ENCODE measurements around the gene CYP46A1.

DNA sequence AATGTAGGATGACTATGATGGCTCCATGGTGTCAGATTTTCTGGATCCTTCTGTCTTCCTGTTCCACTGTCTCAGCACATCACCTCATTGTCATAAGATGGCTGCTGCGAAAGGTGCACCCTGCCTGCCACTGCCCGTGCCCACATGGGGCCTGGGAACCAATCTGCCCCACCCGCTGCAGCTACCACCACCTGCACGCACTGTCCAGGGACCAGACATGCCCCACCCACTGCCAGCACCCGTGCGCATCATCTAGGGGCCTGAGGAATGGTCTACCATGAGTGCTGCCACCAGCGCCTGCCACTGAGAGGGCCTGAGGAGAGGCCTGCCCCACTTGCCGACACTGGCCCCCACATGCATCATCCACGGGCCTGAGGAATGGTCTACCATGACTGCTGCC, 23.8 kb downstream of the CYP46A1 start:
- TF ChIP-seq ZNF776 (tag by site-specific recombination; IDR thresholded peaks at IDR 0.05; ENCODE audit: borderline replicate concordance): no peak
- TF ChIP-seq, protein P1, sequence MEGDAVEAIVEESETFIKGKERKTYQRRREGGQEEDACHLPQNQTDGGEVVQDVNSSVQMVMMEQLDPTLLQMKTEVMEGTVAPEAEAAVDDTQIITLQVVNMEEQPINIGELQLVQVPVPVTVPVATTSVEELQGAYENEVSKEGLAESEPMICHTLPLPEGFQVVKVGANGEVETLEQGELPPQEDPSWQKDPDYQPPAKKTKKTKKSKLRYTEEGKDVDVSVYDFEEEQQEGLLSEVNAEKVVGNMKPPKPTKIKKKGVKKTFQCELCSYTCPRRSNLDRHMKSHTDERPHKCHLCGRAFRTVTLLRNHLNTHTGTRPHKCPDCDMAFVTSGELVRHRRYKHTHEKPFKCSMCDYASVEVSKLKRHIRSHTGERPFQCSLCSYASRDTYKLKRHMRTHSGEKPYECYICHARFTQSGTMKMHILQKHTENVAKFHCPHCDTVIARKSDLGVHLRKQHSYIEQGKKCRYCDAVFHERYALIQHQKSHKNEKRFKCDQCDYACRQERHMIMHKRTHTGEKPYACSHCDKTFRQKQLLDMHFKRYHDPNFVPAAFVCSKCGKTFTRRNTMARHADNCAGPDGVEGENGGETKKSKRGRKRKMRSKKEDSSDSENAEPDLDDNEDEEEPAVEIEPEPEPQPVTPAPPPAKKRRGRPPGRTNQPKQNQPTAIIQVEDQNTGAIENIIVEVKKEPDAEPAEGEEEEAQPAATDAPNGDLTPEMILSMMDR (tag by site-specific recombination; IDR thresholded peaks at IDR 0.05): no peak
- no peak for TF ChIP-seq ZNF175 (tag by site-specific recombination; IDR thresholded peaks at IDR 0.05)
- no peak for TF ChIP-seq ZNF501 (tag by site-specific recombination; IDR thresholded peaks at IDR 0.05)
- TF ChIP-seq ZNF624 (tag by site-specific recombination; IDR thresholded peaks at IDR 0.05): no peak
- no peak for TF ChIP-seq ZNF311 (tag by site-specific recombination; IDR thresholded peaks at IDR 0.05; ENCODE audit: borderline replicate concordance)
- no peak for TF ChIP-seq SP2 (tag by site-specific recombination; IDR thresholded peaks at IDR 0.05)
- TF ChIP-seq ZBTB7A (tag by site-specific recombination; IDR thresholded peaks at IDR 0.05; ENCODE audit: low read depth): no peak
